DOHH2 (cell line): ENCODE data around the gene NT5DC3.

Experiments
- H3F3A ChIP-seq: fragments of 200-600 bp; sonication (generic), shearing (Covaris generic); 2 replicates; pipeline ENCODE4 v1.6.0; 2016; ENCODE audit warnings: antibody characterized with exemption, mild to moderate bottlenecking; ENCODE audit not compliant: control insufficient read depth, insufficient read depth
- H3K27ac ChIP-seq: fragments of 200-600 bp; sonication (generic); 2 replicates; pipeline ENCODE4 v1.5.1; 2014; ENCODE audit warnings: low read depth, mild to moderate bottlenecking, low read length, moderate library complexity
- H3K27me3 ChIP-seq: fragments of 200-600 bp; sonication (generic); 2 replicates; pipeline ENCODE4 v1.6.1; 2014; ENCODE audit warnings: mild to moderate bottlenecking, low read length, mixed read lengths; ENCODE audit not compliant: control insufficient read depth
- H3K36me3 ChIP-seq: fragments of 200-600 bp; sonication (generic); 2 replicates; pipeline ENCODE4 v1.6.1; 2014; ENCODE audit warnings: mild to moderate bottlenecking, low read length, moderate library complexity, mixed read lengths; ENCODE audit not compliant: control insufficient read depth
- H3K4me1 ChIP-seq: fragments of 200-600 bp; sonication (generic); 2 replicates; pipeline ENCODE4 v1.6.1; 2014; ENCODE audit warnings: mild to moderate bottlenecking, low read length, mixed read lengths; ENCODE audit not compliant: control insufficient read depth
- H3K4me2 ChIP-seq: fragments of 200-600 bp; sonication (generic); 2 replicates; pipeline ENCODE4 v1.6.0; 2014; ENCODE audit warnings: mild to moderate bottlenecking, low read length, moderate library complexity
- H3K4me3 ChIP-seq: fragments of 200-600 bp; sonication (generic); 2 replicates; pipeline ENCODE4 v1.5.1; 2014; ENCODE audit warnings: mild to moderate bottlenecking, low read length, mixed read lengths
- H3K79me2 ChIP-seq: fragments of 200-600 bp; sonication (generic); 2 replicates; pipeline ENCODE4 v1.6.1; 2014; ENCODE audit warnings: mild to moderate bottlenecking, low read length, mixed read lengths; ENCODE audit not compliant: control insufficient read depth
- H3K9me2 ChIP-seq: fragments of 200-600 bp; sonication (generic); replicated peaks from 2 replicates; pipeline ENCODE4 v1.6.1; 2014; ENCODE audit warnings: mild to moderate bottlenecking, low read length, mixed read lengths; ENCODE audit not compliant: control insufficient read depth
- H3K9me3 ChIP-seq: fragments of 200-600 bp; sonication (generic); 2 replicates; pipeline ENCODE4 v1.6.1; 2014; ENCODE audit warnings: antibody characterized with exemption, low read length, mixed read lengths; ENCODE audit not compliant: control insufficient read depth, insufficient read depth
- H4K20me1 ChIP-seq: fragments of 200-600 bp; sonication (generic); 2 replicates; pipeline ENCODE4 v1.6.0; 2014; ENCODE audit warnings: low read depth, mild to moderate bottlenecking, antibody characterized with exemption, low read length, moderate library complexity; ENCODE audit not compliant: control insufficient read depth, insufficient read depth
- EZH2phosphoT487 ChIP-seq: fragments of 200-600 bp; sonication (generic); IDR thresholded peaks from 2 replicates; pipeline ENCODE4 v1.6.1; 2017; ENCODE audit warnings: borderline replicate concordance, mild to moderate bottlenecking, antibody characterized with exemption, low read length, moderate library complexity, mixed read lengths
- TF ChIP-seq, protein P1 (sequence below): fragments of 200-600 bp; sonication (generic); IDR thresholded peaks from one replicate; pipeline ENCODE4 v1.5.1; 2014; ENCODE audit warnings: antibody characterized with exemption, mild to moderate bottlenecking, low read depth, low read length; ENCODE audit not compliant: poor library complexity, severe bottlenecking

Gene NT5DC3

DNA sequence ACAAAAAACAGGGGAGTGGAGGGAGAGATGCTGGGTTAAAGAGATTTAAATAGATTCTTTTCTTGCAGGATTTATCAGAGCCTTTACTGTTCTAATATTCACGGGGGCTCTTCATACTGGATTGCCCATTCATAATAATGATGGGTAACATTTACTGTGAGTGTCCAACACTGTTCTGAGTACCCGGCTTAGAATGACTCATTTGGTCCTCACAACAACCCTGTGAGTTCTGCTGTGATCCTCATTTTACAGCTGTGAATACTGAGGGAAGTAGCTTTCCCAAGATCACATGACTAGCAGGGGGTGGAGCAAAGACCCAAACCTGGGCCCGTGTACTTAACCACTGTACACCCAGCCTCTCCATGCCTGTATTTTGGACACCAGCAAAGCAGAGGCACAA is 113.4 kb downstream of the NT5DC3 start:
- Histone ChIP-seq H3K9me2 (no peaks in the 10 kb centered on the region), H3K4me2 (no peak overlapping the region), H3K9me3 (no peaks in the 10 kb centered on the region), H3K36me3 (no peaks in the 10 kb centered on the region), H3K4me3 (no peak overlapping the region), H3K27me3 (no peaks in the 10 kb centered on the region), H3K4me1 (no peaks in the 10 kb centered on the region), H3K27ac (no peak overlapping the region), H3K79me2 (no peaks in the 10 kb centered on the region), H3F3A (no peaks in the 10 kb centered on the region), H4K20me1 (no peaks in the 10 kb centered on the region)
- no peak for TF ChIP-seq EZH2phosphoT487
- TF ChIP-seq, protein P1, sequence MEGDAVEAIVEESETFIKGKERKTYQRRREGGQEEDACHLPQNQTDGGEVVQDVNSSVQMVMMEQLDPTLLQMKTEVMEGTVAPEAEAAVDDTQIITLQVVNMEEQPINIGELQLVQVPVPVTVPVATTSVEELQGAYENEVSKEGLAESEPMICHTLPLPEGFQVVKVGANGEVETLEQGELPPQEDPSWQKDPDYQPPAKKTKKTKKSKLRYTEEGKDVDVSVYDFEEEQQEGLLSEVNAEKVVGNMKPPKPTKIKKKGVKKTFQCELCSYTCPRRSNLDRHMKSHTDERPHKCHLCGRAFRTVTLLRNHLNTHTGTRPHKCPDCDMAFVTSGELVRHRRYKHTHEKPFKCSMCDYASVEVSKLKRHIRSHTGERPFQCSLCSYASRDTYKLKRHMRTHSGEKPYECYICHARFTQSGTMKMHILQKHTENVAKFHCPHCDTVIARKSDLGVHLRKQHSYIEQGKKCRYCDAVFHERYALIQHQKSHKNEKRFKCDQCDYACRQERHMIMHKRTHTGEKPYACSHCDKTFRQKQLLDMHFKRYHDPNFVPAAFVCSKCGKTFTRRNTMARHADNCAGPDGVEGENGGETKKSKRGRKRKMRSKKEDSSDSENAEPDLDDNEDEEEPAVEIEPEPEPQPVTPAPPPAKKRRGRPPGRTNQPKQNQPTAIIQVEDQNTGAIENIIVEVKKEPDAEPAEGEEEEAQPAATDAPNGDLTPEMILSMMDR = no peak

DNA sequence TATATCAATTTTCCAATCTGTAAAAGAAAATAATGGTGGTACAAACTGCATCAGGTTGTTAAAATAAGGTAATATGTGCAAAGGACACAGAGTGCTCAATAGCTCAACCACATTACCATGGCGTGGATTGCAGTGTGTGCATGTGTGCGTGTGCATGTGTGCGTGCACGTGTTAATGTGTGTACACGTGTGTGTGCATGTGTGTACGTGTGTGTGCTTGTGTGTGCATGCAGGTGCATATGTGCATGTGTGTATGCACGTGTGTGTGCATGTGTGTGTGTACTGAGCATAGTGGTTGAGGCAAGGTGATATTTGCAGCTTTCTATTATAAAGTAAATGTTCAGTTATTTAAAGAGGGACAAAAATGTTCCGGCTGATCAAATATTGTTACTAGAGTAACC is 115.6 kb downstream of the NT5DC3 start:
- H3K36me3 ChIP-seq = no peaks in the 10 kb centered on the region
- no peaks in the 10 kb centered on the region for H3F3A ChIP-seq
- H3K4me3 ChIP-seq = no peak overlapping the region
- no peaks in the 10 kb centered on the region for H3K79me2 ChIP-seq
- H3K9me3 ChIP-seq = no peaks in the 10 kb centered on the region
- peaks cover 5% of the 10 kb centered on the region; the same call in 1 of the 2 replicates for H3K27me3 ChIP-seq
- H4K20me1 ChIP-seq = no peaks in the 10 kb centered on the region
- no peaks in the 10 kb centered on the region for H3K4me1 ChIP-seq
- no peak overlapping the region for H3K27ac ChIP-seq
- H3K9me2 ChIP-seq = no peaks in the 10 kb centered on the region
- TF ChIP-seq, protein P1 = no peak
- no peak for TF ChIP-seq EZH2phosphoT487
- no peak overlapping the region for H3K4me2 ChIP-seq
